HL-60 (cell line): Measurements from ENCODE around the gene LIN37.

Experiments
- DNase-seq, 2 experiments: peaks; one replicate each; pipeline ENCODE4 v3.0.0-alpha.2; 2010 to 2020; ENCODE audit warnings: low read depth in 1 of 2, low spot score in 1 of 2
- H3K27ac ChIP-seq: fragments of 250-450 bp; sonication (Bioruptor Pico); replicated peaks from 2 replicates; pipeline ENCODE4 v1.5.1; 2020; ENCODE audit warnings: mild to moderate bottlenecking, moderate library complexity
- H3K27me3 ChIP-seq: fragments of 250-450 bp; sonication (Bioruptor Pico); 2 replicates; pipeline ENCODE4 v1.5.1; 2021; ENCODE audit warnings: mild to moderate bottlenecking, moderate library complexity; ENCODE audit not compliant: insufficient read depth, poor library complexity, severe bottlenecking
- H3K4me3 ChIP-seq: replicated peaks from 2 replicates; pipeline ENCODE4 v1.5.1; 2011; ENCODE audit warnings: mild to moderate bottlenecking, control low read depth, low read length; ENCODE audit not compliant: insufficient read depth
- CTCF ChIP-seq: IDR thresholded peaks from one replicate; pipeline ENCODE4 v1.5.1; 2011; ENCODE audit warnings: low read length, control low read depth, inconsistent platforms; ENCODE audit not compliant: insufficient read depth
- GABPA ChIP-seq: IDR thresholded peaks from 2 replicates; pipeline ENCODE4 v1.6.1; 2012; ENCODE audit warnings: low read depth
- POLR2AphosphoS5 ChIP-seq: IDR thresholded peaks from 2 replicates; pipeline ENCODE4 v1.6.1; 2012; ENCODE audit warnings: low read depth
- REST ChIP-seq: IDR thresholded peaks from 2 replicates; pipeline ENCODE4 v1.6.1; 2012; ENCODE audit warnings: low read depth; ENCODE audit not compliant: insufficient replicate concordance
- SPI1 ChIP-seq: IDR thresholded peaks from 2 replicates; pipeline ENCODE4 v1.6.1; 2012; ENCODE audit warnings: low read depth, mild to moderate bottlenecking, borderline replicate concordance

The LIN37 gene

DNA sequence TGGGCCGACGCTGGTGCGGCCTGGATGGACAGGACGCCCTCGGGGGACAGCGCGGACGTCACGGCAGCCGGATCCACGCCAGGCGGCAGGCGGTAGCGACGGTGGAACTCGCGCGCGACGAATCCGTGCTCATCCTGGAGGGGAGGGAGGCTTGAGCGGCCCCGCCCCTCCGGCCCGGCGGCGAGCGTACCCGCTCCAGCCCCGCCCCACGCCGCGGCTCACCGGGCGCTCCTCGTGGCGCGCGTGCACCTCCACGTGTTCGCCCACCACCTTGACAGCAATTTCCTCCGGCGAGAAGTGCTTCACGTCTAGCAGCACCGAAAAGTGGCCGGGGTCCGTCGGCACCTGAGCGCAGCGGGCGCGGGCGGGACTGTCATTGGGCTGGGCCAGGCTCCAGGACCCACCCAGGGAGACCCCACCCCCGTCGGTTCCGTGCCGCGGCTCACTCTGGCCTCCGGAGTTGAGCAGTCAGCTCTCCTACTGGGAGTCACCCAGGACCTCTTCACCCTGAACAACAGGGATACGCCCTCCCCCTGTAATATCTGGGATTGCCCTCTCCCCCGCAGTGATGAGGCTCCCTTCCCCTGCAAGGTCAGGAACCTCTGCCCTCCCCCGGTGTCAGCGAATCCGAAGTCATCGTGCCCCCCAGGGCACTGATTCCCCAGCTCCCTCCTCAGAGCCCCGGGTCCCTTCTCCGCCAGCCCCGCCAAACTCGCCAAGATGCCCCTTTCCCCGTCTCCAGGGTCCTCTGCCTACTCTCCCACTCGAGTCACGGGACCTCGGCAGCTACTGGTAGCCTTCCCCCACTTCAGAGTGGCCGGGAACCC, 7.4 kb downstream of the LIN37 start:
- no peak overlapping the region for H3K27ac ChIP-seq
- TF ChIP-seq SPI1, result no peak
- no peak for DNase-seq
- no peak overlapping the region for H3K4me3 ChIP-seq
- no peaks in the 10 kb centered on the region for H3K27me3 ChIP-seq

GRCh38 chr19:35756377-35757230, 8.2 kb downstream of the LIN37 start, which contains the start of gene HSPB6:
TSS of gene HSPB6 (minus strand) at chr19:35757029. CDS start at chr19:35757008, 21 bp downstream.
- Histone ChIP-seq H3K27ac (peak within 1 kb of the TSS; percentile 96), H3K4me3 (peak within 1 kb of the TSS; percentile 48), H3K27me3 (no peaks in the 10 kb centered on the region)
- DNase-seq, result no peak
- TF ChIP-seq SPI1 (no peak), REST (no peak), POLR2AphosphoS5 (no peak), CTCF (no peak), GABPA (no peak)

DNA sequence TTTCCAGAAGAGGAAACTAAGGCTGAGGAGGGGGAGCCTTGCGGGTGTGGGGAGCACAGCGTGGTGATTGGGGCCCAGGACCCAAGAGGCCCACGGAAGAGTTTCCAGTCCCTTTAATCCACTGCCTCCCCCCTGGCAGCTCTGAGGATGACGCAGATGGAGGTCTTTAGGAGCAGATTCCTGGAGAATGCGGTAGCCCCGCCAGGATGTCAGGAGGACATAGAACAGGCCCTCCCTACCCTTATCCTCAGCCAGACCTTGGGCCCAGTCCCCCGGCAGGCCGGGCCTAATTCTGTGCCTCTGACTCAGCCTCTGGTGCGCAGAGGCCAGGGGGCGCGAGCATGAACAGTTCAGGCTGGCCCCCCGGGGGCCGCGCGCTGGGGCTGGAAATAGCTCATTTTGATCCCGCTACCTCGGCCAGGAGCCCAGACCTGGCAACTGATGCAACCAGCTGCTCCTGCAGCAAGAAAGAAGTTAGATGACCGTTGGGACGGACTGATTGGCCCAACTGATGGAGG, 8.9 kb downstream of the LIN37 start:
- Histone ChIP-seq H3K27me3 (no peaks in the 10 kb centered on the region), H3K27ac (peak overlapping the region; percentile 96), H3K4me3 (peak overlapping the region; percentile 48)
- no peak for DNase-seq
- no peak for TF ChIP-seq SPI1
- TF ChIP-seq CTCF, result no peak

DNA sequence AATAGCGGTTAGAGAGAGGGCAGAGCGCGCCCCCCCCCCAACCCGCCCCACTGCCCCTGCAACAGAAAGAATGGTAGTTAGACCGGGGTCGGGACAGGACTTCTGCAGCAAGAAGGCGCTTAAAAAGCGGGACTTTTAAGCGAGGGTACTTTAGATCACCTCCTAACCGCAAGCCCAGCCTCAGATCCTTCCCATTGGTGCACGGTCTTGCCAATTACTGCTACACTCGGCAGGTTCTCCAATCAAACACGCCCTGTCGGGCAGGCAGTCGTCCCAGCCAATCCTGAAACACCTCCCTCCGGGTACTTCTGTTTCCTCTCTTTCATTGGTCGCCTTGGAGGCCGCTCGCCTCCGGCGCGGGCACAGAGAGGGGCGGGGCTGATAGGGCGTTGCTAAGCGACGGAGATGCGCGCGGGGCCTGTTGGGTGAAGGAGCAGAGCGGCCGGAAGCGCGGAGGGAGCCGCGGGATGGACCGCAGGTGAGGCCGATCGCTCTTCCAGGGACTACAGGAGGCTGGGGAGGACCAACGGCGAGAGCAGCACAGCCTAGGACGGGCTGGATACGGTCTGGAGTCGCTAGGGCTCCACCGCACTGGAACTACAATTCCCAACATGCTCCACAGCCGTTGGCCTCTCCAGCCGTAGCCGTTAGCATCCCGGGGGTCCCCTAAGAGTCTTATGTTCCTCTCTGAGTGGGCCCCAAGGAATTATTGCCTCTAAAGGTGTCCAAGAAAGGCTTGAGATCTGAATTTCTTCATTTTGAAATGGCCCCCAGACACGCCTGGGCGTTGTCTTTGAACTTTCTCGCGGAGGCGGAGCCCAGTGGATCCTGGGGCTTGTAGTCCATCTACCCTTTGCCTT, 9.6 kb downstream of the LIN37 start, which contains the start of gene PROSER3:
Gene PROSER3 (plus strand): TSS at position 428 of the 860 bp plus-strand sequence. CDS start 40 bp downstream, at position 468.
- H3K27ac ChIP-seq, result peak within 1 kb of the TSS; percentile 96
- peak; percentile 99 to 100 for DNase-seq
- peak within 1 kb of the TSS; percentile 88 for H3K4me3 ChIP-seq
- H3K27me3 ChIP-seq, result no peaks in the 10 kb centered on the region
- TF ChIP-seq POLR2AphosphoS5, result peak; percentile 77
- TF ChIP-seq REST, result no peak
- TF ChIP-seq GABPA, result peak; percentile 52; the same call in 1 of the 2 replicates
- TF ChIP-seq CTCF, result no peak
- TF ChIP-seq SPI1, result no peak
